Left lung (tissue), 10 donors: ENCODE data around the gene BMPR2. TPM values are rescaled to one million over a fixed set of nuclear protein-coding genes. Genes with fewer than 3 reads are reported as not detected.
"Not testable (repeated sequence)": the region's sequence is repeated elsewhere in the genome, so short reads cannot be mapped to it uniquely, and the experiment has no call there.

Experiments
- ATAC-seq: fragments of 200-7000 bp; cut with Tn5 transposase; one replicate; pipeline ENCODE4 v1.9.1; 2020; ENCODE audit warnings: moderate library complexity
- DNase-seq, 4 donors: peaks; one replicate each; pipeline ENCODE4 v3.0.0-alpha.2; 2013 to 2020
- H3K27ac ChIP-seq, 2 donors: fragments of 200-600 bp; sonication (generic) in 1 of 2; one replicate each; pipeline versions ENCODE4 v1.5.0 to v1.8.0; 2020 to 2021
- H3K27me3 ChIP-seq, 2 donors: fragments of 200-600 bp; sonication (generic) in 1 of 2; one replicate each; pipeline versions ENCODE4 v1.5.0 to v1.8.0; 2020 to 2021
- H3K36me3 ChIP-seq, 2 donors: fragments of 200-600 bp; sonication (generic) in 1 of 2; one replicate each; pipeline versions ENCODE4 v1.5.0 to v1.8.0; 2020 to 2021
- H3K4me1 ChIP-seq, 2 donors: fragments of 200-600 bp; one replicate each; pipeline ENCODE4 v1.8.0; 2021
- H3K4me3 ChIP-seq, 2 donors: fragments of 200-600 bp; sonication (generic) in 1 of 2; one replicate each; pipeline versions ENCODE4 v1.5.0 to v1.8.0; 2020 to 2021; ENCODE audit warnings: mild to moderate bottlenecking in 1 of 2
- H3K9me3 ChIP-seq, 2 donors: fragments of 200-600 bp; sonication (generic) in 1 of 2; one replicate each; pipeline versions ENCODE4 v1.5.0 to v1.8.0; 2020 to 2021
- intact Hi-C, 2 donors: fragments of 100-400 bp; cut with DNase I; formaldehyde crosslinking; loops; one replicate each; pipeline versions ENCODE4 v1.11.2 to v1.14.2; 2022
- polyA plus RNA-seq, 6 donors: library from polyadenylated mRNA; unstranded; fragments of 120-200 nt; gene quantifications; one replicate each; pipeline ENCODE4 v1.2.1, GENCODE V29; 2013; ENCODE audit not compliant: insufficient read length in 6 of 6
- total RNA-seq, 2 donors: library from RNA; stranded (reverse); fragmentation: NEBNext Ultra II Directional; extraction: Animal tissue kit (Norgen Biotek cat#: 25700); gene quantifications; one replicate each; pipeline ENCODE4 v1.2.1, GENCODE V29; 2021
- TF ChIP-seq, protein P1 (sequence below), 2 donors: fragments of 200-600 bp; sonication (generic) in 1 of 2; IDR thresholded peaks; one replicate each; pipeline versions ENCODE4 v1.5.0 to v1.8.0; 2021; ENCODE audit warnings: antibody characterized with exemption in 2 of 2
- donor health status: DM: no; HTN: yes; CAD: no.
- donor health status: DM: no; HTN: no; CAD: no.

Gene BMPR2
- total and polyA plus RNA-seq, 8 donors, result 68.3 to 99.7 (median 83.6) TPM

DNA sequence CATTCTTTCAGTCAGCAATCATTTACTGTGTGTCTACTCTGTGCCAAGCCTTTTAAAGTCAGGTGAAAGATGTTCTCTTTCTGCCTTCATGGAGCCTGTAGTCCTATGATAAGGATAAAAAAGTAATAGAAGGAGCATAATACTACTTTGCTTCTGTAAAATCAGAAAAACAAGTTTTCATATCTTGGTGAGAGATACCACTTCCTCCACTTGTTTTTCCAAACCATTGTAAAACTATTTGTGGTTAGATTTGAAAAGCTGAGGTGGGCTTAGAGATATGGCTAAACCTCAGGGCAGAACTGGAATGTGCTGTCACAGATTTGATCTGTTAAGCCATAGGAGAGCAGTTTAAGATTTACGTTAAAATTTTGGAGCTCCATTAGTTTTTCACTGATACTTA, 153.9 kb downstream of the BMPR2 start:
- Histone ChIP-seq H3K27me3 (no peaks in the 10 kb centered on the region), H3K36me3 (peaks cover 0 to 25% of the 10 kb centered on the region in 2 donors)

DNA sequence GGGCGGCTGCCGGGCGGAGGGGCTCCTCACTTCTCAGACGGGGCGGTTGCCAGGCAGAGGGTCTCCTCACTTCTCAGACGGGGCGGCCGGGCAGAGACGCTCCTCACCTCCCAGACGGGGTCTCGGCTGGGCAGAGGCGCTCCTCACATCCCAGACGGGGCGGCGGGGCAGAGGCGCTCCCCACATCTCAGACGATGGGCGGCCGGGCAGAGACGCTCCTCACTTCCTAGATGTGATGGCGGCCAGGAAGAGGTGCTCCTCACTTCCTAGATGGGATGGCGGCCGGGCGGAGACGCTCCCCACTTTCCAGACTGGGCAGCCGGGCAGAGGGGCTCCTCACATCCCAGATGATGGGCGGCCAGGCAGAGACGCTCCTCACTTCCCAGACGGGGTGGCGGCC, 159.2 kb downstream of the BMPR2 start:
- ATAC-seq, intact Hi-C loops, H3K27me3 ChIP-seq, H3K4me3 ChIP-seq, DNase-seq, H3K27ac ChIP-seq, H3K4me1 ChIP-seq, H3K9me3 ChIP-seq: not testable (repeated sequence)
- peaks cover 0 to 22% of the 10 kb centered on the region in 2 donors for H3K36me3 ChIP-seq

More for the DNA sequence above, 153.9 kb downstream of the BMPR2 start:
- Histone ChIP-seq H3K4me3 (no peak overlapping the region), H3K9me3 (no peaks in the 10 kb centered on the region), H3K4me1 (peaks cover 15 to 19% of the 10 kb centered on the region in 2 donors), H3K27ac (no peak overlapping the region)
- ATAC-seq (no peak), DNase-seq (no peak)
- intact Hi-C loops, result no loop called here
- TF ChIP-seq, protein P1, sequence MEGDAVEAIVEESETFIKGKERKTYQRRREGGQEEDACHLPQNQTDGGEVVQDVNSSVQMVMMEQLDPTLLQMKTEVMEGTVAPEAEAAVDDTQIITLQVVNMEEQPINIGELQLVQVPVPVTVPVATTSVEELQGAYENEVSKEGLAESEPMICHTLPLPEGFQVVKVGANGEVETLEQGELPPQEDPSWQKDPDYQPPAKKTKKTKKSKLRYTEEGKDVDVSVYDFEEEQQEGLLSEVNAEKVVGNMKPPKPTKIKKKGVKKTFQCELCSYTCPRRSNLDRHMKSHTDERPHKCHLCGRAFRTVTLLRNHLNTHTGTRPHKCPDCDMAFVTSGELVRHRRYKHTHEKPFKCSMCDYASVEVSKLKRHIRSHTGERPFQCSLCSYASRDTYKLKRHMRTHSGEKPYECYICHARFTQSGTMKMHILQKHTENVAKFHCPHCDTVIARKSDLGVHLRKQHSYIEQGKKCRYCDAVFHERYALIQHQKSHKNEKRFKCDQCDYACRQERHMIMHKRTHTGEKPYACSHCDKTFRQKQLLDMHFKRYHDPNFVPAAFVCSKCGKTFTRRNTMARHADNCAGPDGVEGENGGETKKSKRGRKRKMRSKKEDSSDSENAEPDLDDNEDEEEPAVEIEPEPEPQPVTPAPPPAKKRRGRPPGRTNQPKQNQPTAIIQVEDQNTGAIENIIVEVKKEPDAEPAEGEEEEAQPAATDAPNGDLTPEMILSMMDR (IDR thresholded peaks at IDR 0.05), result no peak

DNA sequence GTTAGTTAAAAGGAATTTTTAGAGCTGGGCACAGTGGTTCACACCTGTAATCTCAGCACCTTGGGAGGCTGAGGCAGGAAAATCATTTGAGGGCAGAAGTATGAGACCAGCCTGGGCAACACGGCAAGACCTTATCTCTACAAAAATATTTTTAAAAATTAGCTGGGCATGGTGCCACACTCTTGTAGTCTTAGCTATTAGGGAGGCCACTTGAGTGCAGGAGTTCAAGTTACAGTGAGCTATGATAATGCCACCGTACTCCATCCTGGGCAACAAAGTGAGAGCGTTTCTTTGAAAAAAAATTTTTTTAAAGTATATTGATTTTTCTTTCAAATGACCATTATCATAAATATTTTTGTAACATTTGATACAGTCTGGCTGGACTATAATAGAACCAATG, 165.0 kb downstream of the BMPR2 start:
- Histone ChIP-seq H3K36me3 (no peaks in the 10 kb centered on the region), H3K4me1 (peaks cover 0 to 5% of the 10 kb centered on the region in 2 donors), H3K4me3 (no peak overlapping the region), H3K9me3 (no peaks in the 10 kb centered on the region), H3K27ac (no peak overlapping the region), H3K27me3 (no peaks in the 10 kb centered on the region)
- intact Hi-C loops, result no loop called here
- TF ChIP-seq, protein P1 (IDR thresholded peaks at IDR 0.05), result no peak
- ATAC-seq, result peak; percentile 96
- peak in 2 of 4 donors; percentile 11 to 66 for DNase-seq

DNA sequence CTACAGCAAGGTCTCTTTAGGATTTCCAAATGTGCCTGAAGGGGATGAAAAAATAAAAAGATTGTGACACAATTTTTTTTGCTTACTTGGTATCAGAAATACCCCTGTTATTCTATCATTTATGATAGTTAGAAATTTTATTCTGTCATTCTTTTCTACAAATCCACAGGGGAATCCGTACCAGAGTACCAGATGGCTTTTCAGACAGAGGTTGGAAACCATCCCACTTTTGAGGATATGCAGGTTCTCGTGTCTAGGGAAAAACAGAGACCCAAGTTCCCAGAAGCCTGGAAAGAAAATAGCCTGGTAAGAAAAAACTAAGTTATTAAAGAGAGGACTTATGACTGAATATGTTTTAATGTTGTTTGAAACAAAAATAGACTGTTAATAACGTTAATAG, 166.0 kb downstream of the BMPR2 start:
- H3K36me3 ChIP-seq, result peaks cover 0 to 2% of the 10 kb centered on the region in 2 donors
- H3K27me3 ChIP-seq, result no peaks in the 10 kb centered on the region
- intact Hi-C loops, result no loop called here
- H3K4me3 ChIP-seq, result no peak overlapping the region
- ATAC-seq (no peak), DNase-seq (no peak)
- TF ChIP-seq, protein P1 (IDR thresholded peaks at IDR 0.05), result no peak
- no peaks in the 10 kb centered on the region for H3K9me3 ChIP-seq
- peaks cover 0 to 5% of the 10 kb centered on the region in 2 donors for H3K4me1 ChIP-seq
- H3K27ac ChIP-seq, result no peak overlapping the region

DNA sequence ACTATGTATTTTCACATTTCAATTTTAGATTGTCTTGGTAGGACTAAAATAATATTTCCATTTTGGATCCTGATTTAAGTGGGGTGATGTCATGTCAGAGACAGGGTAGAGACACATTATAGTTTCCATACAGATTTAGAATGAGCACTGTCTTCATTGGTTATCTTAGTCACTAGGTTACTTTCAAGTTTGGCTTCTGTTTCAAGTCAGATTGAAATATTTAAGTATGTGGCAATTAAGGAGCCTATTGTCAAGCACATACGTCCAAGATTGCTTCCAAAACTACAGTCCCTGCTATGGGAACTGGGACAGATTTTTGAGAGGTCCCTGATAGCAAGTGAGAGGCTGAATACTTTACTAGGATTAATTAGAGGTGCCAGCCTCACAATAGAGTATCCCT, 169.4 kb downstream of the BMPR2 start:
- intact Hi-C loops, result no loop called here
- peaks cover 0 to 5% of the 10 kb centered on the region in 2 donors for H3K4me1 ChIP-seq
- TF ChIP-seq, protein P1 (IDR thresholded peaks at IDR 0.05), result no peak
- H3K36me3 ChIP-seq, result peaks cover 0 to 11% of the 10 kb centered on the region in 2 donors
- H3K9me3 ChIP-seq, result no peaks in the 10 kb centered on the region
- no peak overlapping the region for H3K4me3 ChIP-seq
- no peak for DNase-seq
- no peak for ATAC-seq
- no peak overlapping the region for H3K27ac ChIP-seq
- H3K27me3 ChIP-seq, result no peaks in the 10 kb centered on the region

DNA sequence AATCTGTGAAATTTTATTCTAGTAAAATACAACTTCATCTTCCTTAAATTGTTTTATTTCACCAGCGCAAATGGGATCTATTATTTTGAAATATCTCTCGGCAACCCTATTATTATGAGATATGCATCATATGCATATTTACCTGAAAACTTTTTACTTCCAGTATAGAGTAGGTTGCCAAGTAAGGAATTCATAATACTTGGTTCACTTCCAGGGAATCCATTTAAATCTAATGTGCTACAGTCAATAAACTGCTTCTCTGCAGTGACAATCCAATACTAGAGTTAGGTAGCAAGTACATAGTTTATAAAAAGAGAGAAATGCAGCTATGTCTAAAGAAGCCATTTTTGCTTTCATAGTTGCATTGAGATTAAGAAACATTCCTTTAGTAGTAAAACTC, 169.8 kb downstream of the BMPR2 start:
- Histone ChIP-seq H3K9me3 (no peaks in the 10 kb centered on the region), H3K4me3 (no peak overlapping the region), H3K27me3 (no peaks in the 10 kb centered on the region), H3K27ac (no peak overlapping the region), H3K4me1 (peaks cover 0 to 3% of the 10 kb centered on the region in 2 donors), H3K36me3 (peaks cover 0 to 11% of the 10 kb centered on the region in 2 donors)
- ATAC-seq (no peak), DNase-seq (no peak)
- intact Hi-C loops, result no loop called here
- TF ChIP-seq, protein P1 (IDR thresholded peaks at IDR 0.05), result no peak

DNA sequence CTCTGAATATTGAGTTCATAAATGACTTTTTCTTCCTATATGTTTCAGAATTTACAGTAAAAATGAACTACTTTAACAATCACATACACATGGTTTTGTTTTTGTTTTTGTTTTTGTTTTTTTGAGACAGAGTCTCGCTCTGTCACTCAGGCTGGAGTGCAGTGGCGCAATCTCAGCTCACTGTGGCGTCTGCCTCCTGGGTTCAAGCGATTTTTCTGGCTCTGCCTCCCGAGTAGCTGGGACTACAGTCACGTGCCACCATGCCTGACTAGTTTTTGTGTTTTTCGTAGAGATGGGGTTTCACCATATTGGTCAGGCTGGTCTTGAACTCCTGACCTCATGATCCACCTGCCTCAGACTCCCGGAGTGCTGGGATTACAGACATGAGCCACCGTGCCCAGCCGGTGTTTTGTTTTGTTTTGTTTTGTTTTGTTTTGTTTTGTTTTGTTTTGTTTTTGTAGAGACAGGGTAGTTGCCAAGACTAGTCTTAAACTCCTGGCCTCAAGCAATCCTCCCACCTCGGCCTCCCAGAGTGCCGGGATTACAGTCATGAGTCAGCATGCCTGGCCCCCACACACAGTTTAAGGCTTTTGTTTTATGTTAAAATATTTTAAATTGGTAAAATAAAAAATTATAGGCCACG, 170.5 kb downstream of the BMPR2 start:
- H3K4me1 ChIP-seq, H3K4me3 ChIP-seq, H3K27ac ChIP-seq, intact Hi-C loops, ATAC-seq, H3K9me3 ChIP-seq, DNase-seq, H3K27me3 ChIP-seq: not testable (repeated sequence)
- peaks cover 0 to 11% of the 10 kb centered on the region in 2 donors for H3K36me3 ChIP-seq
